HG03558 (cell line): ENCODE measurements around the gene KLC4.
"Not testable (repeated sequence)": the region's sequence is repeated elsewhere in the genome, so short reads cannot be mapped to it uniquely, and the experiment has no call there.

ENCODE experiments used
- ATAC-seq: cut with Tn5 transposase; IDR thresholded peaks from one replicate; pipeline ENCODE4 v1.9.1; 2021; ENCODE audit warnings: moderate number of reproducible peaks; ENCODE audit not compliant: unreplicated experiment; ENCODE audit errors: extremely low read depth

The KLC4 gene

GRCh38 chr6:43090559-43090956 is 31.1 kb downstream of the KLC4 start:
- no peak for ATAC-seq

DNA sequence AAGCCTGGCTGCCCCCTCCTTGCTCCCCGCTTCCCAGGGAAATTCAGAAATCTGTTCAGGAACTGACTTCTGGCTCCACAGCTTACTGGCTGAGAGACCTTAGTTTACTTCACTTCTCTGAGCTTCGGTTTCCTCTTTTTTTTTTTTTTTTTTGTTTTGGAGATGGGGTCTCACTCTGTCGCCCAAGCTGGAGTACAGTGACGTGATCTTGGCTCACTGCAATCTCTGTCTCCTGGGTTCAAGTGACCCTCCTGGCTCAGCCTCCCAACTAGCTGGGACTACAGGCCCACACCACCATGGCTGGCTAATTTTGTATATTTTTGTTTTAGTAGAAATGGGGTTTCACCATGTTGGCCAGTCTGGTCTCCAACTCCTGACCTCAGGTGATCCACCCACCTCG is 31.6 kb downstream of the KLC4 start:
- ATAC-seq: no peak

DNA sequence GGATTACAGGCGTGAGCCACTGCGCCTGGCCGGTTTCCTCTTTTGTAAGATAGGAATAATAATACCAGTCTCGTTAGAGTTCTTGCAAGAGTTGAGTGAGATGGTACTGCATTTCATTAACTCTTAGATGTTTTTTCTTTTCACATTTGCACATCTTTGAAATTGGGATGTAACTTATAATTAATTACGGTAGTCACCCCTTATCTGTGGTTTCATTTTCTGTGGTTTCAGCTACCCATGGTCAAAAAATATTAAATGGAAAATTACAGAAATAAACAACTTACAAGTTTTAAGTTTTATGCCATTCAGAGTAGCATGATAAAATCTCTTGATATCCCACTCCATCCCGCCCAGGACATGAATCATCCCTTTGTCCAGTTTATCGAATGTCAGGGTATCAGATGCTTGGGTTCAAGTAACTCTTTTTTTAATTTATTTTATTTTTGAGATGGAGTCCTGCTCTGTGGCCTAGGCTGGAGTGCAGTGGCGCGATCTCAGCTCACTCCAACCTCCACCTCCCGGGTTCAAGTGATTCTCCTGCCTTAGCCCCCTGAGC is 32.1 kb downstream of the KLC4 start:
- no peak for ATAC-seq

DNA sequence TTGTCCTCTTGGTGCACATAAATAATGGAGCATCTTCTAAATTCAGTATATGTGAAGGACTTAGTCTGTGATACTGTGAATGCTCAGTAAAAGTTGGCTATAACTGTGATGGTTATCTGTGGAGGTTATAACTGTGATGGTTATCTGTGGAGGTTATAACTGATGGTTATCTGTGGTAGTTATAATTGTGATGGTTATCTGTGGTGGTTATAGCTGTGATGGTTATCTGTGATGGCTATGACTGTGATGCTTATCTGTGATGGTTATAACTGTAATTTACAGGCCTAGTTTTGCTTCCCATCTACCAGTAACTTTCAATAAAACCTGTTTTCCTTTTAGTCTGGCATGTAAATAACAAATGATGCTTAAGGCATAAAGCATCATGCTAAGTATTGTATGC is 33.2 kb downstream of the KLC4 start:
- ATAC-seq: no peak

DNA sequence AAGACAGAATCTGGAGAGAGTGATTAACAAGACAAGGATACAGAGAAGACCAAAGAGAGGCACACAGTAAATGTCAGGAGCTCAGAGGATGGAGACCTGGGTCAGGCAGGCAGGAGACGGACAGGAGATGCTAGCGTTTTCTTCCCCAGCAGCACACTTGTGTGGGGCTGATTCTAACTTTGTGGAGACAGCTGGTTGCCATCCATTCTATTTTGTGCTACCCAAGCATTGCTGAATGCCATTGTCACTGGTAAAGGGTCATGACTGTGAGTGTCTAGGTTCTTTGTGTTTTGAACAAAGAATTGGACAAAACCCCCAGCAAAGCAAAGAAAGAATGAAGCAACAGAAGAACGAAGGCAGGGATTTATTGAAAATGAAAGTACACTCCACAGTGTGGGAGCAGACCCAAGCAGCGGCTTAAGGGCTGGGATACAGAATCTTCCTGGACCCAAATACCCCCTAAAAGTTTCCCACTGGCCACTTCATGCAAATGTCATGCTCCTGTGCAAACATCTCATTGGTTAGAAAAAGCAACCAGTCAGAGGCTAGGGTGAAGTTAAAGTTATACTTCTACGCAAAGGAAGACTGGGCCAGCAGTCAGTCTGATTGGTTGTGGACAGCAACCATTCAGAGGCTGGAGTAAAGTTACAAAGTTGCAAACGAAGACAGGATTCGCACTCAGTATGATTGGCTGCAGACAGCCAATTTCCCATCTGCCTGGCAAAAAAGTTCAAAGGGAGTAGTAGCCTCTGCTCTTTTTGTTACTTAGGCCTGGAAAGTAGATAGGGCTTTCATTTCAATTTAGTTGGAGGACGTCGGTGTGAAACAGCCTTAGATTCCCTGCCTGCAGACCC is 34.2 kb downstream of the KLC4 start:
- ATAC-seq: no peak

- ATAC-seq: no peak
These were observed 36.5 kb downstream of the KLC4 start for GRCh38 chr6:43095939-43096338.

GRCh38 chr6:43096451-43097097 is 37.1 kb downstream of the KLC4 start:
- no peak for ATAC-seq

GRCh38 chr6:43097098-43097489 is 37.7 kb downstream of the KLC4 start:
- ATAC-seq: no peak

GRCh38 chr6:43097502-43097901 is 38.1 kb downstream of the KLC4 start:
- no peak for ATAC-seq

DNA sequence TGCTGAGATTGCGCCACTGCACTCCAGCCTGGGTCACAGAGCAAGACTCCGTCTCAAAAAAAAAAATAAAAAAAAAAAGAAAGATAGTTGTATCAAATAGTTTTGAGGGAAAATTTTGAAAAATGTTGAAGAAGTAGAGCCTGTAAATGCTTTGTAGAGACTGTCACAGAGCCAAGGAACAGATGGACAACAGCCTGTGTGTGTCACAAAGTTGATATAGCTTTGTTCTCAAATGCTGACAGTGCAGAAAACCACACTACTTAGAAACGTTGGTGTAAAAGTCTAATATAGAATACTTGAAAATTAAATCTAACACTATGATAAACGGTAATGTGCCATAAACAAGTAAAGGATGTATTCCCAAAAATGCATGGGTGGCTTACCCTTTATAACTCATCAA is 42.1 kb downstream of the KLC4 start:
- ATAC-seq: no peak

GRCh38 chr6:43103253-43103876 is 43.9 kb downstream of the KLC4 start:
- no peak for ATAC-seq

DNA sequence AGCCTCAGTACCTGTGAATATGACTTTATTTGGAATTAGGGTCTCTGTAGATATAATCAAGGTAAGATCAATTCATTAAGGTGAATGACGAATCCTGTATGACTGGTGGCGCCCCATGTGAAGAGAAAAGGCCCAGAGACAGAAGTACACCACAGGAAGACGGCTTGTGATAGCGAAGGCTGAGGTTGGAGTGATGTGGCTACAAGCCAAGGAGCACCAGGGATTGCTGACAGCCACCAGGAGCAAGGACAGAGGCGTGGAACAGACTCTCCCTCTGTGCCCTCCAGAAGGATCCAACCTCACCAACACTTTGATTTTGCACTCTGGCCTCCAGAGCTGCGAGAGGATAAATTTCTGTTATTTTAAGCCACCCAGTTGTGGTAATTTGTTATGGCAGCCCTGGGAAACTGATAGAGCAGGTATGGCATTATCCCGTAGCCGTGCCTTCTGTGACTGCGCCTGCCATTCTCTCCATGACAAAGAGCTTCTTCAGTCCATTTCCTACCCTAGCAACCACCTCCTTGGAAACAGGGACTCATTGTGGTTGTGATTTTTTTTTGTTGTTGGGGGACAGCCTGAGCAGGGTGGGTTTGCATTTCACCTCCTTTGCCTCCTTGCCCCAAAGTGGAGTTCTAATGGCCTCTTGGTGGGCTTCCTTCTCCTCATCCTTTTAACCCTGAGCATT is 46.2 kb downstream of the KLC4 start:
- ATAC-seq: no peak

- no peak for ATAC-seq
These were observed 48.1 kb downstream of the KLC4 start for GRCh38 chr6:43107344-43108062.

GRCh38 chr6:43113431-43114260 is 54.2 kb downstream of the KLC4 start:
- no peak for ATAC-seq

- no peak for ATAC-seq
These were observed 55.9 kb downstream of the KLC4 start for GRCh38 chr6:43115365-43115764.

DNA sequence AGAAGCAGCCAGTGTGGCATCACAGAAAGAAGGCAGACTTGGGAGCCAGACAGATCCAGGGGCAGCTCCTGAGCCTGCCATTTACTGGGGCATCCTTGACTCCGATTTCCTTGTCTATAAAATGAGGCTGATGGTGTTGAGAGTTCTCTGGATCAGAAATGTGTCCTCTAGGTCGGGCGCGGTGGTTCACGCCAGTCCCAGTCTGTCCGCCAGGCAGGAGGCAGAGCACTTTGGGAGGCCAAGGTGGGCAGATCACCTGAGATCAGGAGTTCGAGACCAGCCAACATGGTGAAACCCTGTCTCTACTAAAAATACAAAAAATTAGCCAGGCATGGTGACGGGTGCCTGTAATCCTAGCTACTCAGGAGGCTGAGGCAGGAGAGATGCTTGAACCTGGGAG is 58.0 kb downstream of the KLC4 start:
- not testable (repeated sequence) for ATAC-seq

DNA sequence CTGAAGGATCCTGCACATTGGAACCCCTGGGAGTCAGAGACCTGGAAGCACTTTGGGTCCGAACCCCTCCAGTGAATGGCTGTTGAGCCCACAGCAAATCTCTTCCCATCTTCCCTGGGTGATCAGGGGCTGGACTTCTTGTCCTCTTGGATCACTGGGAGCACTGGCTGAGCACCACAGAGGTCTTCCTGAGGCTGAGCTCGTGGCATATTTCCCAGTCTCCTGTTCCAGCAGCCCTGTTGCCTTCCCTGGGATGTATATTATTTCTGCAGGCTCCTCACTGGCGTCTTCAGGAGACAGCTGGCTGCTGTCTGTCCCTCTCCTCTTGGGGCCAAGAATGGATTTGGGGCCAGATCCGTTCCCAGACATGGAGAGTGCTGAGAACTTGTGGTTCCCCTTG is 60.1 kb downstream of the KLC4 start:
- no peak for ATAC-seq

DNA sequence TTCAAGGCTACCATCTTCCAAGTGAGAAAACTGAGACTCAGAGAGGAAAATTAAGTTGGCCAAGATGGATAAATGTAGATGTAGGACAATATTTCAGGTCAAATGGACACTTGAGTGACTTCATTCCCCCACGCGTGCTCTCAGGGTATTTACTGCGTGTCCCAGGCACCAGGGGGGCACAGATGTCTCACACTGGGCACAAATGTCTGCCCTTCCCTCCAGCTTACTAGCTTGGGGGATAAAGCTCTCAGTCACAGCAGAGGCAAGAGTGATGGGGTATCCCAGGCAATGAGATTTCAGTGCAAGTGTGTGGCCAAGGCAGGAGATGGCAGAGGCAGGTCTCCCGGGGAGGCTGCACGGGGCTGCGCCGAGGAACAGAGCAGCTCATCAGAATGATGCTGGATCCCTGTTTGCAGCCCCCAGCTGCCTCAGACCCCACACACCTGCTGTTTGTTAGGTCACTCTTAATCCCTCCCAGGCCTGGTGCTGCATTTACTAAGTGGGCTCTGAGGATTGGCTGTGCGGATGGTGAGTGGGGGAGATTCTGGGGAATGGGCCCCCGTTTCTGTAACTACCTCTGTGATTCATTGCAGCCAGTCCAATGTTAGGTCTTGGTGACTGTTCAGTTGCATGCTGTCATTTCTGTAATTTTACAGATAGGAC is 60.8 kb downstream of the KLC4 start:
- ATAC-seq: no peak
